Tibial nerve (tissue), 4 donors: ENCODE results near the gene MON1A.

ENCODE experiments used
- EP300 ChIP-seq, 2 donors: sonication (generic); formaldehyde crosslinking; IDR thresholded peaks; one replicate each; pipeline ENCODE4 v1.6.1; 2017; ENCODE audit warnings: antibody characterized with exemption in 2 of 2, mild to moderate bottlenecking in 1 of 2
- POLR2A ChIP-seq, 2 donors: fragments of 450-650 bp; IDR thresholded peaks; one replicate each; pipeline ENCODE4 v1.6.1; 2017; ENCODE audit warnings: antibody characterized with exemption in 2 of 2, mild to moderate bottlenecking in 2 of 2, moderate library complexity in 2 of 2
- TF ChIP-seq, protein P1 (sequence below), 5 experiments: fragments of 200-600 bp in 3 of 5; fragments of 450-650 bp in 2 of 5; sonication (generic) in 3 of 5; IDR thresholded peaks; one replicate each; pipeline ENCODE4 v1.5.1; 2016 to 2019; ENCODE audit warnings: antibody characterized with exemption in 5 of 5, mild to moderate bottlenecking in 3 of 5, moderate library complexity in 2 of 5

GRCh38 chr3:49878686-49879085 is 50.9 kb downstream of the MON1A start:
- TF ChIP-seq, protein P1, sequence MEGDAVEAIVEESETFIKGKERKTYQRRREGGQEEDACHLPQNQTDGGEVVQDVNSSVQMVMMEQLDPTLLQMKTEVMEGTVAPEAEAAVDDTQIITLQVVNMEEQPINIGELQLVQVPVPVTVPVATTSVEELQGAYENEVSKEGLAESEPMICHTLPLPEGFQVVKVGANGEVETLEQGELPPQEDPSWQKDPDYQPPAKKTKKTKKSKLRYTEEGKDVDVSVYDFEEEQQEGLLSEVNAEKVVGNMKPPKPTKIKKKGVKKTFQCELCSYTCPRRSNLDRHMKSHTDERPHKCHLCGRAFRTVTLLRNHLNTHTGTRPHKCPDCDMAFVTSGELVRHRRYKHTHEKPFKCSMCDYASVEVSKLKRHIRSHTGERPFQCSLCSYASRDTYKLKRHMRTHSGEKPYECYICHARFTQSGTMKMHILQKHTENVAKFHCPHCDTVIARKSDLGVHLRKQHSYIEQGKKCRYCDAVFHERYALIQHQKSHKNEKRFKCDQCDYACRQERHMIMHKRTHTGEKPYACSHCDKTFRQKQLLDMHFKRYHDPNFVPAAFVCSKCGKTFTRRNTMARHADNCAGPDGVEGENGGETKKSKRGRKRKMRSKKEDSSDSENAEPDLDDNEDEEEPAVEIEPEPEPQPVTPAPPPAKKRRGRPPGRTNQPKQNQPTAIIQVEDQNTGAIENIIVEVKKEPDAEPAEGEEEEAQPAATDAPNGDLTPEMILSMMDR (IDR thresholded peaks at IDR 0.05), result no peak
- TF ChIP-seq EP300 (IDR thresholded peaks at IDR 0.05) (no peak), POLR2A (IDR thresholded peaks at IDR 0.05) (no peak)
